HG02610 (cell line): Measurements from ENCODE around the gene ATP1B4.
"Not testable (repeated sequence)": the region's sequence is repeated elsewhere in the genome, so short reads cannot be mapped to it uniquely, and the experiment has no call there.

ENCODE experiments used
- ATAC-seq: cut with Tn5 transposase; IDR thresholded peaks from one replicate; pipeline ENCODE4 v1.9.1; 2021; ENCODE audit warnings: mild to moderate bottlenecking, moderate library complexity; ENCODE audit not compliant: unreplicated experiment

Gene ATP1B4

GRCh38 chrX:120361764-120362305, at the start of gene ATP1B4:
ATP1B4 (plus strand) TSS chrX:120362089; CDS start chrX:120362169, 80 bp downstream.
- no peak for ATAC-seq

GRCh38 chrX:120315776-120316175, 46.1 kb upstream of the ATP1B4 start:
- no peak for ATAC-seq

- ATAC-seq: no peak
Observed at GRCh38 chrX:120316587-120317283, 45.2 kb upstream of the ATP1B4 start.

GRCh38 chrX:120318411-120318810, 43.5 kb upstream of the ATP1B4 start:
- no peak for ATAC-seq

- ATAC-seq: no peak
Observed at GRCh38 chrX:120321520-120322281, 40.2 kb upstream of the ATP1B4 start.

- ATAC-seq: no peak
Observed at GRCh38 chrX:120331116-120331515, 30.8 kb upstream of the ATP1B4 start.

GRCh38 chrX:120332394-120332793, 29.5 kb upstream of the ATP1B4 start:
- ATAC-seq: no peak

GRCh38 chrX:120334151-120334550, 27.7 kb upstream of the ATP1B4 start:
- ATAC-seq: no peak

- no peak for ATAC-seq
Observed at GRCh38 chrX:120334603-120335002, 27.3 kb upstream of the ATP1B4 start.

- ATAC-seq: no peak
Observed at GRCh38 chrX:120335289-120335688, 26.6 kb upstream of the ATP1B4 start.

GRCh38 chrX:120336899-120337298, 25.0 kb upstream of the ATP1B4 start:
- no peak for ATAC-seq

- not testable (repeated sequence) for ATAC-seq
Observed at GRCh38 chrX:120344566-120344965, 17.3 kb upstream of the ATP1B4 start.

GRCh38 chrX:120350450-120351138, 11.3 kb upstream of the ATP1B4 start:
- ATAC-seq: no peak

GRCh38 chrX:120356084-120356483, 5.8 kb upstream of the ATP1B4 start:
- no peak for ATAC-seq

- ATAC-seq: no peak
Observed at GRCh38 chrX:120357186-120357585, 4.7 kb upstream of the ATP1B4 start.

- ATAC-seq: no peak
Observed at GRCh38 chrX:120358737-120359456, 3.0 kb upstream of the ATP1B4 start.

- ATAC-seq: no peak
Observed at GRCh38 chrX:120365320-120365719, 3.4 kb downstream of the ATP1B4 start.

GRCh38 chrX:120365968-120366367, 4.1 kb downstream of the ATP1B4 start:
- no peak for ATAC-seq

- no peak for ATAC-seq
Observed at GRCh38 chrX:120366794-120367193, 4.9 kb downstream of the ATP1B4 start.

- no peak for ATAC-seq
Observed at GRCh38 chrX:120367402-120368109, 5.7 kb downstream of the ATP1B4 start.
